Measurements from ENCODE around the gene ADRA2B.

ADRA2B gene

DNA sequence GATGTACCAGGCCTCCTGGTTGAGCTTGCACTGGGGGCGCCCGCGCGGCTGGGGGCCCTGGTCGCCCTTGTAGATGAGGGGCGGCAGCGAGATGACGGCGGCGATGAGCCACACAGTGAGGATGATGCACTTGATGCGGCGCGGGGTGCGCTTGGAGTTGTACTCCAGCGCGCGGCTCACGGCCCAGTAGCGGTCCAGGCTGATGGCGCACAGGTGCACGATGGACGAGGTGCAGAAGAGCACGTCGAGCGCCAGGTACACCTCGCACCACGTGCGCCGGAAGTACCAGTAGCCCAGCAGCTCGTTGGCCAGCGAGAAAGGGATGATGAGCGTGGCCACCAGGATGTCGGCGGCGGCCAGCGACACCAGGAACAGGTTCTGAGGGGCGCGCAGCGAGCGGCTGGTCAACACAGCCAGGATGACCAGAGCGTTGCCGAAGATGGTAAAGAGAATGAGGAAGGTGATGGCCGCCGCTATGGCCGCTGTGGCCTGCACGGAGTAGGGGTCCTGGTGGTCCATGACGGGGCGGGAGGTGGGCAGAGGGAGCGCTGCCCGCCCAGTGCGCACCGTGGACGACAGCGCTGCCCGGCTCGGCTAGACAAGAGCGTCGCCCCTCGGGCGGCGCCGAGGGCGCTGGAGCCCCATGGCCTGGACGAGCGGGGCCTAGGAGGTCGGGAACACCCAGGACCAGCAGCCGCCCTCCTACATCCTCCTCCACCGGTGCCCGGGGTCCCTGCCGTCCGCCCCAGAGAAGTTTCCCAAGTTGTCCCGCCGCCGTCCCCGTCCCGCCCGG is 544 bp downstream of the ADRA2B start:
- no peak for DNase-seq

DNA sequence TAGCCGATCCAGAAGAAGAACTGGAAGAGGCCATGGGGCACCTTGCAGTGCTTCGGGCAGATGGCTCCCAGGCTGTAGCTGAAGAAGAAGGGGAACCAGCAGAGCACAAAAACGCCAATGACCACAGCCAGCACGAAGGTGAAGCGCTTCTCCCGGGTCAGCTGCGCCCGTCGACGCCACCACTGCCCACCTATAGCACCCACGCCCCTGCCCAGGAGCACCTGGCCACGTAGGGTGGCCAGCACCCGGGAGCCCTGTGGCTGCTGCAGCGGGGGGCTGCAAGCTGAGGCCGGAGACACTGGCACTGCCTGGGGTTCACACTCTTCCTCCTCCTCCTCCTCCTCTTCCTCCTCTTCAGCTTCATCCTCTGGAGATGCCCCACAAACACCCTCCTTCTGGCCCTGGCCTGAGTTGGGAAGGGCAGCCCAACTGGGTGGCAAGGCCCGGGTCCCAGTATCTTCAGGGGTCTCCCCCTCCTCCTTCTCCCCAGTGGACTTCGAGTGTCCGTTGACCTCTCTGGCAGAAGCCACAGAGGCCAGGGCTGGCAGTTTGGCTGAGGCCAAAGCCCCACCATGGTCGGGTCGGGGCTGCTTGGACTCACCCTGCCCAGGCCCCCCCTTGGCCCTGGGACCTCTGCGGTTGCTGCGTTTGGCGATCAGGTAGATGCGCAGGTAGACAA is 1.3 kb downstream of the ADRA2B start:
- no peak for DNase-seq

DNA sequence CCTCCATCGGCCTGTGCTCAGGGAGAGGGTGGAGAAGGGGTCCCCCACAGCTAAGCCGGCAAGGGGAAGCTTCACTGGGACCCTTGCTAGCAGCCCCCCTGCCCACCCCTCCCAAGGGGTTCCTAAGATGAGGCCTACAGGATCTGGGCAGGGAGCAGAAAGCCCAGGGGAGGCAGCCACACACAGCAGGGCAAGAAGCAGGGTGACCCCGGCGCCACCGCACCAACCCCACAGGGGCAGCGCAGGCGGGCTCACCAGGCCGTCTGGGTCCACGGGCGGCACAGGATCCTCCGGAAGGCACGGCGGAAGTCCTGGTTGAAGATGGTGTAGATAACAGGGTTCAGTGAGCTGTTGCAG is 1.8 kb downstream of the ADRA2B start:
- no peak for DNase-seq

DNA sequence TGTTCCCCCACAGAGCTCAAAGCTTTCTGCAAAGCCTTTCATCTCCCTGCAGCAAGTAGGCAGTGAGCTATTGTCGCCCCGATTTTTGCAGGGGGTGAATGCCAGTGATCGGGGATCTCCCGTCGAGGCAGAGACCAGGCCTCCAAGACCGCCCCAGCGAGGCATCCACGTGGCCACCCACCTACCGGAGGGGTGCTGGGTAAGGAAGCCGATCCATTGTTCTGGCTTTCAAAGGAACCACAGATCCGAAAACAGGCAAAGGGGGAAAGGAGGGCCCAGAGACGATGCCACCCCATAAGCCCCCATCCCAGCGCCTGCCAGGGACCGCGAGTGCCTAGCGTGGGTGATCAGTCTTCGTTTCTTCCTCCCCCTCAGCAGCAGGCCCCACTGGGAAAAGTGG is 2.4 kb downstream of the ADRA2B start:
- no peak for DNase-seq

DNA sequence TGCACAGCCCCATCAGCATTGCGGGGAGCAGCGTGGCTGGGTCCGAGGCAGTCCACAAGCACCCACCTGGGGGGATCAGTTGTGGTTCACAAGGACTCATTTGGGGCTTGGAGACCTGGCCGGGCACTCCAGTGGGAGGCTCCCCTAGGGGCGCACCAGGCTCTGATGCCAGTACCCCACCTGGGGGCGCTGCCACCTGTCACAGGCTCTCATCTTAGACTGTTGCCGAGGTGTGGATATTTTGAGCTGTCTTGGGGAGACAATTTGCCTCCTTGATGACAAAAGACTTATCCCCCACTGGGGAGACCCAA is 3.0 kb downstream of the ADRA2B start:
- no peak for DNase-seq

DNA sequence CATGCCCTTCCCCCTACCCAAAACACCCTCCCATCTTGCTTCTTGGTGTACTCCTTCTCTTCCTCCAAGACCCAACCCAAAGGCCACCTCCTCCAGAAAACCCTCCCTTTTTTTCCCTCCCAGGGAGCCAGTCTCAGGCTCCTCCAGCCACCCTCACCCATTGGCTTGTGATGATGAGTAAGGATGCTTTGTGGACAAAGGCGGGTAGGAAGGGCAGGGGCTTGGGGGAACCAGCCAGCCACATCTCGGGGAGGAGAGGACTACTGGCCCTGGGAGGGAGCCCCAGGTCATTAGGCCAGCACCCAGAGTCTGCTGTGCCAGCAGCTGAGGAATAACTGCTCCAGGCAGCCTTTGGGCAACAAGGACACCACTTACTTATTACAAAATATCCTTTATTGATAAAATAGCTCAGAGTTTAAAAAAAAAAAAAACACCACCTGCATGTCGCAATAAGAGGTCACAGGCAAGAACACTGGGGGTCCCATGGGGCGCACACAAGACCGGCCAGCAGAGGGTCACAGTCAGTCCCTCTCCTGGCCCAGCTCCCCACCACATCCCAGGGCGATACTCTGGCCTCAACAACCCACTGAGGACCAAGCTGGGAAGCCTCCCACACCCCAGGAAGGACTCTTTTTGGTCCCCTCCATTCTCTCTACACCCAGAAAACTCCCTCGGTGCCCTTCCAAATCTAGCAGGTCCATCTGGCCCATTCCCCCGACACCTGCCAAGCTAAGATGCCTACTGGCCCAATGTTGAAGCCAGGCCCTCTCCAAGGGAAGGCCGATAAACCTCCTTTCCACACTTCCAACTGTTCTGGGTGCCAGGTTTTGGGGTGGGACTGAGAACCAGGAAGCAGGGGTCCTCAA is 3.6 kb downstream of the ADRA2B start:
- no peak for DNase-seq

DNA sequence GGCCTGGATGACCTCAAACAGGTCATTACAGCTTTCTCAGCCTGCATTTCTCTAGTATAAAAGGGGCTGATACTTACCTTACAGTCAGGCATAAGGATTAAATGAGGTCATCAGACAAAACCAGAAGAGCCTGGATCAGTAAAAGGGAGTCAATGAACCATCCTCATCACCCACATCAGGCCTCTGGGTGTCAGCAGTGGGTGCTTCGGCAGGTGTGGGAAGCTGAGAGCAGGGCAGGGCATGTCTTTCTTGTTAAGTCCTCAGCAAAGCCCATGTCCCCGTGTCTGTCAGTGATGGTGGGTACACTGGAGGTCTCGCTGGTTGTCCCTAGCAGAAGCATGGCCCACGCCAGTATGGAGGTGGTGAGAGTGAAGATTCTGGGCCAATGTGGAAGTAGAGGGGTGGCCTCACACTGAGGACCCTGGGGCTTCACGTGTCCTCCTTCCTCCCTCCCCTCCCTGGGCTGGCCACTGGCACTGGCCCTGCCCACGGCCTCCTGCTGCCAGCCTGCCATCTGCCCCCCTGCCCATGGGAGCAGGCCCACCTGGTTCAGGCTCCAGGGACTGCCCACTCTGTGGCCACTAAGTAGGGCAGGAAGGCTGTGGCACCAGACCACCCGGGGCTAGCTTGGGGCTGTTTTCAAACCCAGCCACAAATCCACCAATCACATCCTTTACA is 4.4 kb downstream of the ADRA2B start:
- no peak for DNase-seq

DNA sequence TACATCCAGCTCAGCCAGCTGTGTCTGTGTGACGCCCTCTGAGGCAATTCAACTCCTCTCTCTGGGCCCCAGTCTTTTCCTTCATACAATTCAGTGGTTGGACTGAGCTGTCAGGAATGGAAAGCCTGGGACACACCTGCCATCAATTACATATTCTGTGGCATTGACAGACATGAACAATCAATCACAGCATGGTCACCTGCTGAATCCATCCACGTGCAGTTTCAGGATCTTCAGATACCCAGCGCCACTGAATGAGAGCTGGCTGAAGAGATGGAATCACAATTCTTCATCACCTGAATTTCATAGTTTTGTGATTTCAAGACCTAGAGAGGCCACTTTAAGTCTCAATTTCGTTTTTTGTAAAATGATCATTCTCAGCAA is 5.1 kb downstream of the ADRA2B start:
- DNase-seq, result no peak

DNA sequence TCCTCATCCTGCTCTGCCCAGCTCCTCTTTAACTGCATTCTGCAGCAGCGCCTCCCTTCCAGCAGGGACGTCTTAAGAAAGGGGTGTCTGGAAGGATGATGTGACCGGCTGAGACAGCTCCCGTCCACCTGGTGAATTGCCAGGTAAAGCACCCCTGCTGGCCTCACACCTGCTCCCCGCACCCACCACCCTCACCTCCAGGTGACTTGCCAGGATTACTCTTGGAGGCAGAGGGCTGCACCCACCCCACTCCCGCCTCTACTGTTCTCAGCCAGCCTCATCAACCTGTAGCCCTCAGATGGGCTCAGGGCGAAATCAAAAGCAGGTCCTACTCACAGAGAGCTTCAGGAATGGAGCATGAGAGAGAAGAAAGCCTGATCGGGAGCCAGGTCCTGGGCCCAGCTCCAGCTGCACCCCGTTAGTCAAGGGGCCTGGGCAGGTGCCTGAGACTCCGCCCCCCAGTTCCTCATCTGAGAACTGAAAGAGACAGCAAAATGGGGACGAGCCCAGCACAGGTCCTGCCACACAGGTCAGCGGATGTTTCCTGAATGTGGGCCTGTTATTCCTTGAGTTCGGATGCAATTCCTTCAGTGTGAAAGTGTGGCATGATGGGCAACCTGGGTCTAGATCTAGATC is 5.6 kb downstream of the ADRA2B start:
- no peak for DNase-seq

DNA sequence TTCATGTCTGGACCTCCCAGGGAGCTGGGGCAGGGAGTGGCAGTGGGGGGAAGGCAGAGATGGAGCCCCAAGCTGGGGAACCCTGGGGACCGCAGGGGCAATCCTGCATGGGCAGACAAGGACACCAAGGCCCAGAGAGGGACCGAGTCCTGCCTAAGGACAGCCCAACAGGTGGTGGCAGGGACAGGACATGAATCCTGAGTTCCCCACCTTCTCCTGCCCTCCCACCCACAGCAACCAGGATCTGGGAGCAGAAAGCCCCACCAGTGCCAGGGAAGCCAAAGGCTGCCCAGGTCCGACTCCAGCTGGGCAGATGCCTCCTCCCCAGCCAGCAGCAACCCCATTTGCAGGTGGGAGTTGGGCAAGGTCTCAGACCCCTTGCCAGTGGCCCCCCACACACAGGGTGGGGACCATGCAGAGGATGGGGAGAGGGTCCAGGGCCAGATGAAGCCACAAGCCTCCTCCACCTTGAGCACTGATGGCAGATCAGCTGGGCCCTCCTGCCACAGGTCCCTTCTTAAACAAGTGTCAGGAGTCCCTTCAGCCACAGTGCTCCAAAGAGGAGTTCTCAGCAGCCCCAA is 6.3 kb downstream of the ADRA2B start:
- no peak for DNase-seq

DNA sequence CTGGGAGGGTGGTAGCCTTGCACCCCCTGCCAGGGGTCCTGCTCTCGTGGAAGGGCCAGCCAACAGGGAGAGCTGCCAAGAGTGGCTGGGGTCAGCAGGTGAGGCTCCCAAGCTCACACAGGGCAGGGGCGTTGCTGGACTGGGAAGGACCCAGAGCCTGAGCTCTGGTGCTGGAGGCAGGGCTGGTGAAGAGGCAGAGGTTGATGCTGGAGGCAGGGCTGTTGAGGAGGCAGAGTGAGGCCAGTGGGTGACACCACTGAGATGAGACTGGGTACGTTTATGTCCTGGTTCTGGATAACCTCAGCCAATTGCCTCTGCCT is 7.0 kb downstream of the ADRA2B start:
- DNase-seq, result no peak

DNA sequence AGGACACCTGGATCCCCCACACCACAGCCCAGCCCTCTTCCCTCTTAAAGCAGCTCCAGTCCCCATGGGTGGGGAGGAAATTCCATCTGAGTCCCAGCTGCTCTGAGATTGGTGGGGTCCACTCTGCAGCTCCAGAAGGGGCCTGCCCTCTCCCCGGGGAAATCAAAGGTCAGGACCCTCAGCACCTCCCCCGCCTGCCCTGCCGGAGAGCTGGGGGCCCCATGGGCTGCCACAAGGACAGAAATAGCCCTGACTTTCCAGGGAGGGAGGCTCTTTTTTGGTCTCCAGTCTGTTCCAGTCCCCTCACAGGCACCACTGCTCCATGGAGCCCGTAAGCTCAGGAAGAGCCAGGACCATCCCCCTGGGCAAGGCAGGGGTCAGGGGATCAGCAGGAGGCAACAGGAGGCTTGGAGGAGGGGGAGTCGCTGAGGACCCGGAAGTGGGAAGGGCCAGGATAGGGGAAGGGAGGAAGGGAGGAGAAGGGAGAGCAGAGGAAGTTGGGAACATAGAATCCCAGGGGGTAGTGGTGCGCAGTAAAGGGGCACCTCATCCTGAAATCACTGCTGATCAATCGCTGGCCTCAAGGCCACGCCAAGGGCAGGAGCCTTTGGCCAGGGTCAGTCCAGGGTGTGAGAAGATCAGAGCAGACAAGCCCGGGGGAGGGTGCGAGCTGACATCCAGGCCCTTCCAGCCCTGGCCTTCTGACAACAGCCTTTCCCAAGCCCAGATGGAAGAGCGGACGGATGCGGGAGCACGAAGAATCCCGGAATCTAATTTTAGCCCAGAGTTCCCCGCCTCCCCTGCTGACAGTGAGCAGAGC is 7.6 kb downstream of the ADRA2B start:
- no peak for DNase-seq

DNA sequence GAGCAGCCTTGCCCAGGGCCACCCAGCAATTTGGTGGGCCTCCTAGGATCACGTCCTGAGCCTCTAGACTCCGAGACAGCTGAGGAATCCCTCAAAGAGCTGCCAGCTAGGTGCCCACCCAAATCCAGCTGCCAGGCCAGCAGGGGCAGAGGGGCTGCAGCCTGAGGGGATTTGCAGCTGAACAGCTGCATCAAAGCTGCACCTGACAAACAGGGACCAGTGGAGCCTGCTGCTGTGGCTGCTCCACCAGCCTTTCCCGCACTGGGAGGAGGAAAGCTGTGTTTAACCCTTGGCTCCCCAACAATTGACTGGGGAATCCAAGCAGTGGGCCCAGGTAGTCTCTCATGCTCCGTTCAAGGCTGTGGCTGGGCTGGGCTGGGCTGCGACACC is 8.2 kb downstream of the ADRA2B start:
- no peak for DNase-seq

DNA sequence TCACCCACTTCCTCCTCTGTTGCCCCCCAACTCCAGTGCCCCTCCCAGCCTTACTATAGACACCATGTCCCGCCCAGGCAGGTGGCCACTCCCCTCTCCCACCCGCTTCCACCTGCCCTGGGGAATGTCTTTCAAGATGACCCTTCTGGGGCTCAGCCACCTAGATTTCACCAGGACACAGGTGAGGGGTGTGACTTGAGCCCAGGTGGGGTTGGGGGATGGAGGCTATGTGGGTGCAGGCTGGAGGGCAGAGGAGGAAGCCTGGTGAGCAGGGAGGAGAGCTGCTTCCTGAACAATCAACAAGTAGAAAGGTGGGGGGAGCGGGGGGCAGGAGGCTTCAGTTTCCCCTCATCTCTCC is 8.7 kb downstream of the ADRA2B start:
- no peak for DNase-seq

DNA sequence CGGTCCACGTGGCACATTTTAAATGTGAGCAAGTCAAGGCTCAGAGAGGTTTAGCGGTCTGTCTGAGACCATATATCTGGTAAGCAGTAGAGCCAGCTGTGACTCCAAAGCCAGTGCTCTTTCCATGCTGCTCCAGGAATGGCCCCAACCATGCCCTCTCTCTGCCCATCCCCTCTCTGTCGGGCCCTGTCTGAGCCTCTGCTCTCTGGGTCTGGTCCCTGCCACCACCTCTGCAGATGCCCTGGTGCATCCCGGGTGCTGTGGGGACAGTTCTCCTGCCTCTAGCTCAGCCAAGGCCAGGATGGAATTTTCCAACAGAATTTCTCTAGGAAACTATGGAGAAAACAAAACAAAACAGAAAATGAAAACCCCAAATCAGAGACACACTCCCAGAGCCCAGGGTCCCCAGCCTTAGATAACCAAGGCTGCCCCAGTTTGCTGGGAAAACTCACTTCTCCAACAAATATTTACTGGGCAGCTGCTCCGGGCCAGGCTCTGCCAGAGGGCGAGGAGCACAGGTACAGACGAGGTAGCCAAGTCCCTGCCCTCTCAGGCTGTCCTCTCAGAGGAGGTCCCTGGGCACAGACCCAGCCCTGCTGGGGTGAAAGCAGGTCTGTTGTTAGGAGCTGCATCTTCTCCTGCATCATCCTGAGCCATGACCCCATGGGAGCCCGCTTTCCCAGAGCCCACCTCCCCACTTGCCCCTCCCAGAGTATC is 9.2 kb downstream of the ADRA2B start:
- DNase-seq, result no peak

DNA sequence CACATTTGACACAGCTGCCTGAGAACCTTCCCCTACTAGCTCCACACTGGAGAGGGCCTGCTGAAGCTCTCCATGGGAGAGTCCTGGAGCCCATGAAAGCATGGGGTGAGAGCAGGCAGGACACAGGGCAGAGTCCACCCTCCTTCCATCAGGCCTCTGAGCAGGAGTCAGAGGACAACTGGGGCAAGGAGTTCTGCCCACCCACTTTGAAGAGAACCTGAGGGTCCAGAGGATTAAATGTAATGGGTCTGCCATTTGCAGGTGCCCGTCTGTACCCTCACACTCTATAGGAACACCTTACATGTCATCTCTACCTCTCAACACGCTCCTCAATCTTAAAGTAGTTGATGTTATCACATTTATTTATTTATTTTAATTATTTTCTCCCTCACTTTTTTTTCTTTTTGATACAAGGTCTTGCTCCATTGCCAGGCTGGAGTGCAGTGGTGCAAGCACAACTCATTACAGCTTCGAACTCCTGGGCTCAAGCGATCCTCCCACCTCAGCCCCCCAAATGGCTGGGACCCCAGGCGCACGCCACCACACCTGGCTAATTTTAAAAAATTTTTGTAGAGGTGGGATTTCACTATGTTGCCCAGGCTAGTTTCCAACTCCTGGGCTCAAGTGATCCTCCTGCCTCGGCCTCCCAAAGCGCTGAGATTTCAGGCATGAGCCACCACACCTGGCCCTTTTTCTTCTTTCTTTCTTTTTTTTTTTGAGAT is 10.2 kb downstream of the ADRA2B start:
- DNase-seq, result no peak

DNA sequence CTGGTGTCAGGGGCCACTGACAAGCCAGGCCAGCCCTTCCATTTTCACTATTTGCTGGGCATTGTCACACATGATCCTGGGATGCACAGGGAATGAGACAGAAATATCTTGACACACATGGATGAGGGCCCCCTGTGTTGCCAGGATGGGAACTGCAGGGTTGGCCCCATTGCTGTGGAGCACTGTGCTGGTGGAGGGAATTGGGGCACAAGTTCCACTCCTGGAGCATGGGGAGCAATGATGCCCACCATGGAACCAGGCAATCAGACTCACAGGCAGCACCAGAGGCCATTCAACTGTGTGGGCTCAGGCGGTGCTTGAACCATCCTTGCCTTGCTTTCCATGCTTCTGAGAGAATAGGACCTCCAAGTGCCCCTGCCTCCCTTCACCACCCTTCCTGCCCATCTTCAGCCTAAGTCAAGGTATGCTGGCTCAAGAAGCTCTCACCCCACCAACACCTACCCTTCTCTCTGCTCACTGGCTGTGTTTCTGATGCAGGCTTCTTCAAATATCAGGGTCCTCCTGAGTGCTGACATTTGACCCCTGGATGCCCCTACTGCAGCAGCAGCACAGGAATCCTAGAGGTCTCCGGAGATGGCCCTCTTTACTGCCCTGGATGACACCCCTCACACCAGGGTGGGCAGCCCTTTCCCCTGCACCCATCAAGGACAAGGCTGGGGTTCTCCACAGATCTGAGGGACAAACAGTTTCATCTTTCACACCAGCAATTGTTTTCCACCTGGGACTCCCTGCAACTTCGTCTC is 11.0 kb downstream of the ADRA2B start:
- DNase-seq, result no peak

DNA sequence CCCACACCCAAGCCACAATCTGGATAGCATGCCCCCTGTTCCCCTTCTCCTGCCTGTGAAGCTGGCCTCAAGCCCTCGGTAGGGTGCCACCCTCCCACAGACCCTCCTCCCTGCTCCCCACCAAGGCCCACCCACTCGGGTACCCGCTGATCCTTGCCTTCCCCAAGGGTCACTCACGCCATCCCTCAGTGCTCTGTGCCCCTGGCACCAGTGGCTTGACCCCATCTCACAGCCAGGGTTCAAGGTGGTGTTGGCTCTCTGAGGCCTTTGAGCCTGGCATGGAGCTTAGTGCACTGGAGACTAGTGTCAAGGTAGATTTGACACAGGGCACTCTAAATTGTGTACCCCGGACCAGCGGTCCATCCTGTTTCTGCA is 11.9 kb downstream of the ADRA2B start:
- DNase-seq, result no peak

DNA sequence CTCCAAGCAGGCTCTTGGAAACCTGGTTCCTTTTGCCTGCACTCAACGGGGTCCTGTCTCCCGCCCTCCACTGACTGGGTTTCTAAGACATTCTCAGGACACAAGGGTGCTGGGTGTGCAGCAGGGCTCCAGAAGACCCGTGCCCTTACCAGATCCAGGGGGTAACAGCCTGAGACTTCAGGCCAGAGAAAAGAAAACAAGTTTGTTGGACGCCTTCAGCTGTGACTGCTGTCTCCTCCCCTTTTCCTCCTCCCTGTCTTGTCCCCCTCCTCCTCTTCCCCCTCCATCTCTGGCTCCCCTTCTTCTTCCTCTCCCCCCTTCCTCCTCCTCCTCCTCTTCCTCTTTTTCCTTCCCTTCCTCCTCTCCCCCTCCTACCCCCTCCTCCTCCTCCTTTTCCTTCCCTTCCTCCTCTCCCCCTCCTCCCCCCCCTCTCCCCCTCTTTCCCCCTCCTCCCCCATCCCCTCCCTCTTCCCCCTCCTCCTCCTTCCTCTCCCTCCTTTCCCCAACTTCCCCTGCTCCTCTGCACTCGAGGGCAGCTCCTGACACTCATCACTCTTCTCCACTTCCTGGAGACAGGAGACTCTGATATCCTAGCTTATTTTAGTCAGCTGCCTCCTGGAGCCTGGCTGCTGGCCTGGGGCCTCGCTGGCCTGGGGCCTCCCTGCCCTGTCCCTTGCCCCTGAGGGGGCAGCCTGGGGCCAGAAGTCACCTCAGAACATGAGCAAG is 12.4 kb downstream of the ADRA2B start:
- no peak for DNase-seq
